GM18526 (cell line): ENCODE results near the gene POGK.

Experiments
- POLR2A ChIP-seq: IDR thresholded peaks from 3 replicates; pipeline ENCODE4 v1.6.1; 2011; ENCODE audit not compliant: insufficient read length; ENCODE audit errors: extremely low read depth

POGK gene

GRCh38 chr1:166838766-166839599 lies at the start of gene POGK:
Gene POGK, plus strand, starts transcription at chr1:166839475. Its CDS starts 1,482 bp downstream, at chr1:166840957.
- peak; percentile 76 for TF ChIP-seq POLR2A

GRCh38 chr1:166796620-166797236 lies 42.5 kb upstream of the POGK start:
- TF ChIP-seq POLR2A: no peak

- no peak for TF ChIP-seq POLR2A
These were observed 30.3 kb upstream of the POGK start for GRCh38 chr1:166808952-166809351.

DNA sequence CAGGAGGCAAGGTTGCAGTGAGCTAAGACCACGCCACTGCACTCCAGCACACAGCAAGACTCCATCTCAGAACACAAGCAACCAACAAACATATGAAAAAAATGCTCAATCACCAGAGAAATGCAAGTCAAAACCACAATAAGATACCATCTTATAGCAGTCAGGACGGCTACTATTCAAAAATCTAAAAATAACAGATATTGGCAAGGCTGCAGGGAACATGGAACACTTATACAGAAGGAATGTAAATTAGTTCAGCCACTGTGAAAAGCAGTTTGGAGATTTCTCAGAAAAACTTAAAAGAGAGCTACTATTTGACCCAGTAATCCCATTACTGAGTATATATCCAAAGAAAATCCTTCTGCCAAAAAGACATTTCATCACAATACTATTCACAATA lies 27.6 kb upstream of the POGK start:
- TF ChIP-seq POLR2A: no peak

DNA sequence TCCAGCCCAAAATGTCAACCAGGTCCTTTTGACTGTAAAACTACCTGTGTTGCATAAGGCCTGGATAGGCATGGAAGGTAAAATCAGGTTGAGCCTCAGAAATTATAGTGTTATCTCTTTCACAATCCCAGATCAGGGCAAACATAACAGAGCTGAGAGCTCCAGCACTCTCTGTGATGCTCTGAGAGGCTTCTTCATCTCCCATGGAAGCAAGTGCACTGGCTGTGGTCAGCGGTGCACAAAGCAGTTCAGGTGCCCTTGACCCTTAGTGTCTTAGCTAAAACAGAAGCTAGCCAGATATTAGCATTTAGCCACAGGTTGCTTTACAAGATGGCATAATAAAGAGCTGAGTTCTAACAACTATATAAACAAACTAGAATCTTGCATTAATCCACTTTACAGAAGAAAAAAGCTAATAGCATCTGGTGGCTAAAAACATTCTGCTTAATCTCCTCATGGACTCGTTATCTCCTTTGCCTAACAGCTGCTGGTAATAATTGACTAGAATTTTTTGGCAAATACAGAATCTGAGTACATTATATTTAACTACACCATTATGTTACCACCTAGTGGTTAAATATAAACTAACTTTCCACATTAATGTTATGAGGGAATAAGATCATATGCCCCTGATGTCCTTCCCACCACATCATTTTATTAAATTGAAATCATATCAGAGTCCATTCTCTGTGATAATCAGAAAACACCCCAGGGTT lies 25.6 kb upstream of the POGK start:
- TF ChIP-seq POLR2A: no peak

GRCh38 chr1:166814611-166815010 lies 24.7 kb upstream of the POGK start:
- no peak for TF ChIP-seq POLR2A

- TF ChIP-seq POLR2A: no peak
These were observed 19.3 kb upstream of the POGK start for GRCh38 chr1:166819974-166820373.

GRCh38 chr1:166822385-166822784 lies 16.9 kb upstream of the POGK start:
- no peak for TF ChIP-seq POLR2A

DNA sequence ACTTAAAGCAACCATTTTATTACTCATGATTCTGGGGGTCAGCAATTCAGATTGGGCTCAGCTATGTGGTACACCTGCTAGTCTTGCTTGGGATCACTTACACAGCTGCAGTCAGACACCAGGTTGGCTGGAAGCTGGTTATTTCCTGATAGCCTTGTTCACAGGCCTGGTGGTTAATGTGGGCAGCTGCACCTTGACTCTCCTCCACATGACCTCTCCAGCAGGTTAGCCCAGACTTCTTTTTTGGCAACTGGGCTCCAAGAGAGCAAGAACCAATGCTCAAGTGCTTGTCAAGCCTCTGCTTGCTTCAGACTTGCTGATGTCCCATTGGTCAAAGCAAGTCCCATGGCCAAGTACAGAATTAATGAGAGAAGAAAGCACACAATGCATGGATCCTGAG lies 11.8 kb upstream of the POGK start:
- TF ChIP-seq POLR2A: no peak

GRCh38 chr1:166836733-166837132 lies 2.5 kb upstream of the POGK start:
- TF ChIP-seq POLR2A: no peak

DNA sequence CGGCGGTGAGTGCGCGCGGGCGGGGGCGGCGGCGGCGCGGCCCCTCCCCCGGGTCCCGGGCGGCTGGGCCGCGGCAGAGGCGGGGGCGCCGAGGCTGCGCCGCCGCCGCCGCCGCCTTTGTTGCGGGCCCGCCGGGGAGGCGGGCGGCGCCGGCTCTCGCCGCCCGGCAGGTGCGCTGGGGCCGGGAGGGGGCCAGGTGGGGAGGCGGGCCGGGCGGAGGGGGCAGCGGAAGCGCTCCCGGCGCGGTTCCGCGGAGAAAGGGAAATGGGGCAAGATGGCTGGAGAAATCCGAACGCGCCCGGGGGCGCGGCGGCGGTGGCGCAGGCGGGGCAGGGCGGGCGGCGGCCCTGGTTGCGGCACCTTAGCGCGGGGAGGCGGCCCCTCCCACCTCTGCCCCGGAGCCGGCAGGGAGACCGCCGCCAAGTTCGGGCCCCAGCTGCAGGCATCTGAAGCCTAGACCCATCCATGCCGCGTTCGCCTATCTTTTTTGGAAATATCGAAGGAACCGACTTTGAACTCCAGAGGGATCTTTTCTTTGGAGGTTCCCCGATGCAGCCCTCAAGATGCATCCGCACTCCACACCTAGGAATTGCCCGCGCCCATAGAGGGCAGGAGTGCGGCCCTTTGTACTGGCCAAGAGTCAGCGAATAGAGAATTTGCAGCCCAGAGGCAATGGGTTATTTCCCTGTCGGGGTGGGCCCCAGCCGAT lies 479 bp downstream of the POGK start:
- no peak for TF ChIP-seq POLR2A

DNA sequence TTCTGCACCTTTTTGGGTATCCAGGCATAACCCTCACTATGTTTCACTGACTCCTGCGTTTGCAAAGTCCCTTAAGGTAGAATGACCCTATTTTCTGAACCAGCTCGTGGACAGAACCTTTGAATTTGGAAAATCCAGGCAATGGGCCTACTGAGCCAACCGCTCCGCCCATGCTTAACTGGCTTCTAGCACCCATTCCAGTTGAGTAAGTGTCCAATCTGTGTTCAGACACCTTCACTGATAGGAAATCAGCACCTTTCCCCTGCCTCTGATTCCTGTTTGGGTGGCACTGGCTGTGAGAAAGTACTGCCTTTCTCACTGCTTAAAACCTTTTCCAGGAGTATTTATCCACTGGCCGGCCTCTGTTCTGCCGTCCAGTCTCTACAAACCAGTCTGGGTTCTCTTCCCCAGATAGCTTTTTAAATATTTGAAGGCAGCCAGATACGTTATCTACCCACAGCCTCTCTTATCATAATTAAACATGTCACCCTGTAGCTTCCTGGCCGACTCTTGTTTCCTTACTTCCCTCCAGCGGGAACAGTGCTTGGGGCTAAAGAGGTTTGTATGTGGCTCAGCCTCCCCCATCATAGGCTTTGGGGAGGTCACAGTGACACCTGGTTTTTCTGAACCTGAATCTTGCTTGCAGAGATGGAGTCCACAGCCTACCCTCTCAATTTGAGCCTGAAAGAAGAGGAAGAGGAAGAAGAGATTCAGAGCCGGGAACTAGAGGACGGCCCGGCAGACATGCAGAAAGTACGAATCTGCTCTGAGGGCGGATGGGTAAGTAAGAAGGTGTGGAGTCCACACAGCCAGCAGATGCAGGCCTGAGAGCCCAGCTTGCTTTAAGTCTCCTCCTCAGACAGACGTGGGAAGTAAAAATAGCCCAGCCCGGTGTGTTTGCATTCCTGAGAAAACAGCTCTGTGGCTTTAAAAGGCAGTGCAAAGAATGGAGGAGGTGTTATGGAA lies 1.3 kb downstream of the POGK start:
- TF ChIP-seq POLR2A: no peak

- TF ChIP-seq POLR2A: no peak
These were observed 4.0 kb downstream of the POGK start for GRCh38 chr1:166843322-166843721.

GRCh38 chr1:166843769-166844596 lies 4.7 kb downstream of the POGK start:
- TF ChIP-seq POLR2A: no peak

DNA sequence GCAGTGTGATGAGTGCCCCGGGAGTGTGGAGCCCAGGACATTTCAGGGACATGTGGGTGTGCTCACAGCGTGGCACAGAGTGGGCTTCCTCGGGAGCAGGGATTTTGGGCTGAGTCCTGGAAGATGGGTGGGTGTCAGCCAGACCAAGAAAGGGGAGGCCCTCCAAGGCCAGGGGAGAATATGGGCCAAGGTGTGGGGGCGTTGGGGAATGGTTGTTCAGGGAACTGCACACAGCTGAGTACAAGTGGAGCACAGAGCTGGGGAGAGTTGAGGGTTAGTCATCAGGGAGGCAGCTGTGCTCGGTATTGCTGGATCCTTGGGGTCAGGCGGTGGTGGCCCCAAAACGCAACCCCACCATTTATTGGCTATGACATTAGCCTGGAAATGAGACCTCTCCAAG lies 5.5 kb downstream of the POGK start:
- TF ChIP-seq POLR2A: no peak
